Activated CD4-positive, CD25-positive, alpha-beta regulatory T cell treated with anti-CD3 and anti-CD28 coated beads, Interleukin-2, amount 50 U/mL, for 24 hours (primary cell): Measurements from ENCODE around the gene CNDP2.

Experiments
- ATAC-seq, 2 donors: fragments of 150-1000 bp; cut with Tn5 transposase; one replicate each; pipeline ENCODE4 v1.10.0; 2021; ENCODE audit warnings: mild to moderate bottlenecking in 1 of 2, moderate library complexity in 1 of 2

The CNDP2 gene

GRCh38 chr18:74495581-74496507 is at the start of gene CNDP2:
Gene CNDP2, plus strand, starts transcription at chr18:74496363. Its CDS starts 3,611 bp downstream, at chr18:74499974.
- ATAC-seq = peak; percentile 72 to 76

GRCh38 chr18:74446631-74447403 is 49.3 kb upstream of the CNDP2 start:
- no peak for ATAC-seq

- no peak for ATAC-seq
These were observed 48.6 kb upstream of the CNDP2 start for GRCh38 chr18:74447404-74448152.

- ATAC-seq = no peak
These were observed 45.5 kb upstream of the CNDP2 start for GRCh38 chr18:74450626-74451025.

- ATAC-seq = no peak
These were observed 45.0 kb upstream of the CNDP2 start for GRCh38 chr18:74451148-74451547.

DNA sequence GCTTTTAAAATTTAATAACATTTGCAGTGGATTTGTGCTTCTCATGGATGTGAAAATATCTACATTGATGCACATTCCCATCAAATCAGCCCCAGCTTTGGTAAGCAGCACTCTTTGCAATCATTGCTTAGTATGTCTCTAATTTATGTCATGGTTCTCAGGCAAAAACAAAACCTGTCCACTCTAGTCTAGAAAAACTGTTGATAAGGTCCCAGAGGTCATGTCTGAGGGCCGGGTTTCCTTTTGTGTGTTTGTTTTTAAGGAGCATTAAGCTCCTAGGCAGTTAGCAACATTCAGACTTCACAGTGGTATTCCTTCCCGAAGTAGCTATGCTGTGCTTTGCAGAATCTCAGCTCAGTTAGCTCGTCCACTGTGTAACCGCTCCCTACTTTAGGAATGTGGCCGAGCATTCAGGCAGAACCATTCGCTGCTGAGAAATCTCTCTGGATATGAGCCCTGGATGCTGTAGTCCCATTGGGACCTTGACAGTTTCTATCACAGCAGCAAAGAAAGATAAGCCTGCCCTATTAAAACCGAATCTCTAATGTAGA is 43.1 kb upstream of the CNDP2 start:
- no peak for ATAC-seq

- ATAC-seq = no peak
These were observed 42.4 kb upstream of the CNDP2 start for GRCh38 chr18:74453642-74454198.

DNA sequence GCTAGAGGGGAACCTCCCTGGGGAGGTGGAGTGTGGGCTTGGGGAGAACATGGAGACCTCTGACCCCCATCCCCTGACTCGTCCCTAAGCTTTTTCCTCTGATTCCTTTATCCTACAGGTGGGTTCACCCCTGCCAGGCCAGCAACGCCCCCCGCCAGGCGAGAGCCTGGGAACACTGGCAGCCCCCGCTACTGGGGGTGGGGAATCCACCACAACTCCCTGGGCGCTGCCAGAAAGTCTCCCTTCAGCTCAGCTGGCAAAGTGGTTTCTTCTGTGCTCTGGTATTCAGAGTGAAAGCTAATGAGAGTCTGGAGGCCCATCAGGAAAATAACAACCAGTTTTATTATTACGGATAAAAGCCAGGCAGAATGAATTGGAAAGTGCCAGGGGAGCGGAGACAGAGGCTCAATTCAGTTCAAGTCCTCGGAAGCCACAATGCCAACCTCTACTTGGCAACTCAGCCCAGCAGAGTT is 41.8 kb upstream of the CNDP2 start:
- no peak for ATAC-seq

GRCh38 chr18:74455386-74455785 is 40.8 kb upstream of the CNDP2 start:
- no peak for ATAC-seq

GRCh38 chr18:74456017-74456348 is 40.2 kb upstream of the CNDP2 start:
- ATAC-seq = no peak

- ATAC-seq = no peak
These were observed 39.7 kb upstream of the CNDP2 start for GRCh38 chr18:74456349-74457042.

GRCh38 chr18:74457043-74457724 is 39.0 kb upstream of the CNDP2 start, which contains the start of gene DIPK1C:
Gene DIPK1C, minus strand, starts transcription at chr18:74457308. Its CDS starts 49 bp downstream, at chr18:74457259.
- ATAC-seq = no peak

GRCh38 chr18:74457725-74458421 is 38.3 kb upstream of the CNDP2 start:
- ATAC-seq = no peak

DNA sequence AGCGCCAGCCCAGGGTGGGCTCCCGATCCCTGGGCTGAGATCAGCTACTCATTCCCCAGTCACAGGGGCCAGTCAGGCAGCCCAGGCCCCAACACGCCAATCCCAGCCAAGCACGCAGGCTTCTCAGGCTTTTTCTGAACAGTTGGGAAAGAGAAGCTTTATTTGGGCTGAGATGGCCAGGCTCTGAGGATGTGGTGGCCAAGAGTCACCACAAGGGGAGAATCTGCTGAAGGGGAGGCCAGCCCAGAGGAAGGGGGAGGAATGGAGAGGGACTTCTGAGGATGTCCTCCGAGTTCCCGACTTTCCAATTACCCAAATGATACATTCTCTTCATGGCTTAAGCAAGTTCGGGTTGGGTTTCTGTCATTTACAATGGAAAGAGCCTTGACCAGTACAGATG is 36.3 kb upstream of the CNDP2 start:
- ATAC-seq = no peak

- ATAC-seq = no peak
These were observed 35.3 kb upstream of the CNDP2 start for GRCh38 chr18:74460825-74461224.

DNA sequence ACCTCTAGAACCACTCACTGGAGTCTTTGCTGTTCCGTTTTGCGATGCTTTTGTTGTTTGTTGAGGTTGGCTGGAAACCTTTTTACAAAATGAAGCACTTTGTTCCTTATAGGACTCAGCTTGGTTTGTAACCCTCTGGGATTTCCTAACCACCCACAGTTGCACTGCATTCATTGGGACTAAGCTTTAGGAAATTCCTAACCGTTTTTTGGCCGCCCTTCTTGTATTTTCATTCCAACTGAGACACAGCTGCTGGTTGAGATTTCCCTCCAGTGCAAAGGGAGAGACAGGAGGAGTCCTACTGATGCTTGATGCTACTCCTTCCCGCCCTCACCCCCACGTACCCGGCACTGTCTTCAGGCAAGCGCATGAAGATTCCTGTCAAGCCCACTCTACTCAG is 32.9 kb upstream of the CNDP2 start:
- ATAC-seq = no peak

DNA sequence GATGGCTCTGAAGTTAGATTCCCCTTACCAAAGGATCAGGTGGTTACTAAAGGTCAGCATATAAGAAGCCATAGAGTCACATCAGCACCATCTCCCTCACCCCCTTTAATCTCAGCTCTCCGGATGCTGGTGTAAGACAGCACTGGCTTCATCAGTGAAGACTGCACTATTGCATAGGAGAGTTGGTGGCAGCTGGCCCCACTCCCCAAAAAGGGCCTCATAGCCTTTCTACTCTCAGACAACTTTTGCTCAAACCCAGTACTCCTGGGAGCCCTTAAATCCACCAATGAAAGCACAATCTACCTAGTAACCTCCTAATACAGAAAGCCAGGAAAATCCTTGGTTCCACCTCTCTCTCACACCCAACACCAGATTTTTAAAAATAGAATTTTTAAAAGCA is 32.2 kb upstream of the CNDP2 start:
- no peak for ATAC-seq

DNA sequence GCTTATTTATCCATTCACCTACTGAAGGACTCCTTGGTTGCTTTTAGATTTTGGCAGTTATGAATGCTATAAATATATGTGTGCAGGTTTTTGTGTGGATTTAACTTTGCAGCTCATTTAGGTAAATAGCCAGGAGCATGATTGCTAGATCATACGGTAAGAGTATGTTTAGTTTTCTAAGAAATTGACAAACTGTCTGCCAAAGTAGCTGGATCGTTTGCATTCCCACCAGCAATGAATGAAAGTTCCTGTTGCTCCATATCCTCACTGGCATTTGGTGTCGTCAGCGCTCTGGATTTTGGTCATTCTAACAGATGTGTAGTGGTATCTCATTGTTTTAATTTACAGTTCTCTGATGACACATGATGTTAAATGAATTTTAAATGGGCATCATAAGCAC is 30.4 kb upstream of the CNDP2 start:
- ATAC-seq = no peak

GRCh38 chr18:74468547-74469061 is 27.6 kb upstream of the CNDP2 start:
- ATAC-seq = no peak

DNA sequence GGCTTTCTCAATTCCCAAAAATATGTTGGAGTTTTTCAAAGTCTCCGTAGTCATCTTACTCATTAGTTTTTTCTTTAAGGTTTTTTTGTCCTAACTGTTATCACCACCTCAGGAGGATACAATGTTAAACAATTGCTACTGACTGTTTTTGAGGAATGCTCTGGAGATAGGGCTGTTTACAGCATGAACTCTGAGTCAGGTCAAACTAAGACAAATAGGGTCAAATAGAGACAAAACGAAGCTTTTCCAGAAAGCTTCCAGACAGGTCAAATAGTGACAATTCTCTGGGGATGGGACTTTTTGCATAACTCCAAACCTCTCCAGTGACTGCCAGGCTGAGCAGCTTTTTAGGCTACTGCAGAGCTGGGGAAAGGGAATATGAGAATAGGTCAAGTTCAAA is 23.9 kb upstream of the CNDP2 start:
- no peak for ATAC-seq
